ENCODE measurements around the gene ESPL1.

ESPL1 gene

DNA sequence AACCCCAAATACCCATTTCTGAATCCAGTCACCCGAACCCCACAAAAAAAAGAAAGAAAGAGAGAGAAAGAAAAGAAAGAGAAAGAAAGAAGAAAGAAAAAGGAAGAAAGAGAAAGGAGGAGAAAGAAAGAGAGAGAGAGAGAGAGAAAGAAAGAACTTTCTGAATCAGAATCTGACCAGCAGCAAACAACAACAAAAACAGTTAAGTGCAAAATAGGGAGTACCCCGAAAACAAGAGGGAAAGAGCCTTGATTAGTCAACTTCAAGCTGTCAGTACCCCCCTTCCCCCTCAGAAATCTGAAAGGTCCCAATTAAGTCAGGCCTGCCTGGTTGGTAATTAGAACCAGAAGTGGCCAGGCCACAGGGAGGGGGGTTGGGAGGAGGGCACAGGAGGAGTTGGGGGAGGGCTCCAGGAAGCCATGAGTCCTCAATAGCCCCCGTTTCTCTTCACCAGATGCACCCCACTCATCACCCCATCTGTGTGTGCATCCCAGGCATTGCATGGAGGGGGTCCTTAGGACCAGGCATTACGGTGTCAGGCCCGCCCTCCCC, 45.9 kb upstream of the ESPL1 start:
- TF ChIP-seq, protein P1, sequence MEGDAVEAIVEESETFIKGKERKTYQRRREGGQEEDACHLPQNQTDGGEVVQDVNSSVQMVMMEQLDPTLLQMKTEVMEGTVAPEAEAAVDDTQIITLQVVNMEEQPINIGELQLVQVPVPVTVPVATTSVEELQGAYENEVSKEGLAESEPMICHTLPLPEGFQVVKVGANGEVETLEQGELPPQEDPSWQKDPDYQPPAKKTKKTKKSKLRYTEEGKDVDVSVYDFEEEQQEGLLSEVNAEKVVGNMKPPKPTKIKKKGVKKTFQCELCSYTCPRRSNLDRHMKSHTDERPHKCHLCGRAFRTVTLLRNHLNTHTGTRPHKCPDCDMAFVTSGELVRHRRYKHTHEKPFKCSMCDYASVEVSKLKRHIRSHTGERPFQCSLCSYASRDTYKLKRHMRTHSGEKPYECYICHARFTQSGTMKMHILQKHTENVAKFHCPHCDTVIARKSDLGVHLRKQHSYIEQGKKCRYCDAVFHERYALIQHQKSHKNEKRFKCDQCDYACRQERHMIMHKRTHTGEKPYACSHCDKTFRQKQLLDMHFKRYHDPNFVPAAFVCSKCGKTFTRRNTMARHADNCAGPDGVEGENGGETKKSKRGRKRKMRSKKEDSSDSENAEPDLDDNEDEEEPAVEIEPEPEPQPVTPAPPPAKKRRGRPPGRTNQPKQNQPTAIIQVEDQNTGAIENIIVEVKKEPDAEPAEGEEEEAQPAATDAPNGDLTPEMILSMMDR (IDR thresholded peaks at IDR 0.05) = no peak

DNA sequence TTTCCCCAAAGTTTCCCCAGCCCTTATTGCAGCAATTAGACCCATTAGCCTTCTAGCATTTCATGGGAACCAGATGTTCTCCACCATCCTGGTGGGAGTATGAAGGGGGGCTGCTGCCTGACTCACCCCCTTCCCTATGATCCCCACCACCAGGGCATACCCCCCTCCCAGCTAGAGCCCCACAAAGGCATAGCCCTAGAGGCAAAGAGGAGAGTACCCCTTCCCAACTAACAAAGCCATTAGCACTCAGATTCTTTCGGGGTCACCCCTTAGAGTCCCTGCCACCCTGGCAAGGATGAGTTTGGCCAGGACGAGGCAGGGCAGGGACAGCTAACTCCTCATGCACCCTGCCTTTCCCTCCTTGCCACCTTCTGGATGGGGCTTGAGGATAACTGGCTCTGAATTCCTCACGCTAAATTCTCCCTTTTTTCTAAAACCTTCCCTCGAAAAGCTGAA, 45.3 kb upstream of the ESPL1 start:
- TF ChIP-seq, protein P1 (IDR thresholded peaks at IDR 0.05) = no peak

DNA sequence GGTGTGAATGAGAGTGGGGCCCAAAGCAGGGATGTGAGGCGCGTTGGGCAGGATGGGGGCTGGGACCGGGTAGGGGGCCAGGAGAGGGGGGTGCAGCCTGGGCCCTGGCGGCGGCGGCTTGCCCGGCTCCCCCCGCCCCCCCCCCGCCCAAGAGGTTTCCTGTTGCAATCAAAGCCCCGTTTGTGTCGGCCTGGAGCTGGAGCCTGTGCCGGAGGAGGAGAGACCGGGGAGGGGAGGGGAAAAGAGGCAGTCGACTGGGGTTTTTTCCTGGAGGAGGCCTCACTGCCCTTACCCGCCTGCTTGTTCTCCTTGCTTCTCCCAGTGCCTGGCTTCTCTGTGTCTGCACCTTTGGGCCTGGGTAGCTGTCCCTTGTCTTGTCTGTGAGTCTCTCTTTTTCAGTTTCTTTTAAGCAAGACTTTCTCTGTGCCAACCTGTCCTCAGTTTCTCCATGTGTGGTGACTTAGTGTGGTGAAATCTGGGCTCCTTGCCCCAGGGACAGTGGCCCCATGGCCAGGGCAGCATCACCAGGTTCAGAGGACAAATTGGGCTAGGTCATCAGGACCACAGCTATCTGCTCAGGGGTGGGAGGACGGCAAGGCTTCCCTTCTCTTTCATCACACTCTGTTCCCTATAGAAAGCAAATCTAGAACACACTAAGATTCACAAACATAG, 44.6 kb upstream of the ESPL1 start:
- TF ChIP-seq, protein P1 (IDR thresholded peaks at IDR 0.05) = no peak

DNA sequence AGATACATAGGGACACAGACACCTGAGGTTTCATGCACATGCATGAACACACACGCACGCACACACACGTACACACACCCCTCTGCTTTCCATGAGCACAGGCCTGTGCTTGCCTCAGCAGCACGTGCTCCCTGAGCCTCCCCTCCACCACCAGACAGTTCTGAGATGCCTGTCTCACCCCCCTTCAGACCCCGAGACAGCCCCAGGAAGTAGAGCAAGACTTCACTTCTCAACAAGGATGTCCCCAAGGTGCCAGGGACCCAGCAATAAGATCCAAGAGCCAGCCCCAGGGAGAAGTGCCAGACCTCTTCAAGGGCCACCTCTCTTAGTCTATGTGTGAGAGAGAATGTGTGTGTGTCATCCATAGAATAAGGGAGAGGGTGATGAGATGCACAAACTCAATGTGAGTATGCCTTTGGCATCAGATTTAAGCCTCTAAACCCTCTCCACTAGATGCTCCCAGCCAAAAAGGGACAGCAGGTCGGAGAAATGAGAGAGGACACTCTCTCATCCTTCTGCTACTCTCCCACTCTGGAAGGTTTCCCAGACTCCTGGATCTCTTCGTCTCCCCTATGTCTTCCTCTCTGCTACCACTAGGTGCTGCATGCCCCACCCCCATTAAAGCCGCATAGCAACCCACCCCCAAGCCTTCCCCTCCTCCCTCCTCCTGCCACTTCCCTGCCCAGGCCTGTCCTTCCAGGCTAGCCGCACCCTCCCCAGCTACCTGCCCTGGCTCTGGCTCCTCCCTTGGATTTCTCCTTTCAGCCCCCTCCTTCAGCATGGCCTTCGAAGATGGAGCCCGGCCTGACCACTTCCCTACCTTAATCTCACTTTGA, 43.8 kb upstream of the ESPL1 start:
- TF ChIP-seq, protein P1 (IDR thresholded peaks at IDR 0.05) = no peak

DNA sequence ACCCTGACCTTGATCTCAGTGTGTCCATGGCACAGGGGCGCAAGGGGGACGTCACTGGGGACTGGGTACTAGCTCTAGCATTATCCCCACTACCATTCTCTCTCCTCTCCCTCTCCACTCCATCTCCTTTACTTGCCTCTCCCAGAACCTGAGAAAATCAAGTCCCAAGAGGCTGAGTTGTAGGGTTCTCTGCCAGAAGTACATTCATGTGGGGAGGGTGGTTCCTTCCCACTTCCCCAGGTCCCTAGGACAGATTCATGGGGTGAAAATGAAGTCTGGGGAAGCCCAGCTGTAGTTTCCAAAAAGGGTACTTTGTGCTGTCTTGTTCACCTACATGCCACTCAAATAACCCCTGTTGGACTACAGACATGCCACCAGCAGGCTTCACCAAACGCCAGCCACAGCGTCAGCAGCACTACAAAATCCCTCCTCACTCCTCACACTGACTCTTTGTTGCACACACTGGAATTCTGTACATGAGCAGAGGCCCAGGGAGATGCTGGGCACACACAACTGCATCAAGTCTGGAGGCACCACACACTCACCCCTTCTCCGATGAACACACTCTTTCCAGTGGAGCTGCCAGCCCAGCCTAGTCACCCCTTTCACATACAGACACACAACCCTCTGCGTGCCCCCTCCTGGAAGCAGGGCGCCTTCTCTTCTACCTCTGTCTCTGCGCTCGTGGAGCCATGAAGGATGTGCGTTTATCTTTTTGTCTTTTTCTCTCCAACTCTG, 43.0 kb upstream of the ESPL1 start:
- TF ChIP-seq, protein P1 (IDR thresholded peaks at IDR 0.05) = no peak

DNA sequence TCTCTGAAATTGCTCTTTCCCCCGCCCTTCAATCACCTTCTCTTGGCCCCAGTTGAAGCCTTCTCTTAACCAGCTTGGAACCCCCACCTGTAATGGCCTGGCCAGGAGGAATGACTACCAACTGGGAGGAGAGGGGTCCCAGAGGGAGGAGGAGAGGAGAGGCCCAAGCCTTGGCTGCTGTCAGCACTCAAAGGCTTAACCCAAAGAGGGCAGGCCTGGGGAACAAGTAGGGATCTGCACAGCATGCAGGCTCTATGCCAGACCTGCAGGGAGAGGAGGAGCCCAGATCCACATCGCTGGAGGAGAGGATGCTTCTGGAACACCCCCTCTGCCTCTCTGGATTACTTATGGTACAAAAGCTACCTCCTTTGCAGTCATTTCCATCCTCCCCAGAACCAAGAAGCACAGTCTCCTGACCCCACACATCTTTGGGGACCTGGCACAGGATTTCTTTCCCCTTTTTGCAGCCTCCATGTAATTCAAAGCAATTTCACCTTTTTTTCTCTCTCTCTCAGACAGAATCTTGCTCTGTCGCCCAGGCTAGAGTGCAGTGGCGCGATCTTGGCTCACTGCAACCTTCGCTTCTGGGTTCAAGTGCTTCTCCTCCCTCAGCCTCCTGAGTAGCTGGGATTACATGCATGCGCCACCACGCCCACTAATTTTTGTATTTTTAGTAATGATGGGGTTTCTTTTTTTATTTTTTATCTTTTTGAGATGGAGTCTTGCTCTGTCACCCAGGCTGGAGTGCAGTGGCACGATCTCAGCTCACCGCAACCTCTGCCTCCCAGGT, 42.3 kb upstream of the ESPL1 start:
- TF ChIP-seq, protein P1 (IDR thresholded peaks at IDR 0.05) = no peak
